OCI-M2 (cell line): ENCODE results near the gene KLHL8.
"Not testable (repeated sequence)": the region's sequence is repeated elsewhere in the genome, so short reads cannot be mapped to it uniquely, and the experiment has no call there.

Source experiments
- DNase-seq: peaks from one replicate; lab custom pipeline; 2025; ENCODE audit not compliant: unreplicated experiment; lab: John Stamatoyannopoulos, UW

KLHL8 gene

DNA sequence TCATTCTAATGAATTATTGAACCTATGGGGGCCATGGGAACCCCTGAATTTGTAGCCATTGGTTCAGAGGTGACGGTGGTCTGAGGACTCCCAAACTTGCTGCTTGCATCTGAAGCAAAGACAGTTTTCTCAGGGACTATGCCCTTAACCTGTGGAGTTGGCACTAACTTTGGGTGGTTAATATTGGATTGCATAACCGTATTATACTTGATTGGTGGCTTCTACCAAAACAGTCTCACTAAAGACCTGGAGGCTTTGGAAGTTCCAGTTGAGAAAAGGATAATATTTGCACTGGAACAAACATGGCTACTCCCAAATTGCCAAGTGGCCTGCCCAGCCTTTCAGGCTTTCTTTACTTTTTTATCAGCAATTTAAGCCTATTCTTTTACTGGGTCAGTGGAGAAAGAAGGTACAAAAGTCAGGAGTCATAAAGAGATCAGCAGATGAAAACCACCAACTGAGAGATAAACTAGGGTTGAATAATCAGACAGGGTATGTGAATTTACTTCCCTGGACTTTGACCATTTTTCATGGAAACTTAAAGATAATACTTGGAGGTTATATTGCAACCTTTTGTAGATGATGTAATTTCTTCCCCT, 7.9 kb upstream of the KLHL8 start:
- no peak for DNase-seq

- DNase-seq, result no peak
Observed at GRCh38 chr4:87227751-87228151, 7.3 kb upstream of the KLHL8 start.

DNA sequence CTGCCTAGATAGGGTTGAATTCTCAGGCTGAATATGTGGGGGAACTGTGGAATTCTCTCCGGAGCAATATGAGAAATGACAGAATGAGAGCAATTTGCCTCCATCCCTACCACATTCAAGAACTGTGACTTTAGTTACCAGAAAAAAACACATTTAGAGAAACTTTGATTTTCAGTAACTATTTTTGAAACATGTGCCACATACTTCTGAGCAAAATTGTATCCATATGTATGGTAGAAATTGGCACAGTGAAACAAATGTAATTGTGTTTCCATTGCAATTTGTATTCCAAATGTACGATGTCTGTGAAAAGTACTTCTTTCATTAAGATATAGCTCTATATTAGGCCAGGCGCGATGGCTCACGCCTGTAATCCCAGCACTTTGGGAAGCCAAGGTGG, 5.5 kb upstream of the KLHL8 start:
- no peak for DNase-seq

GRCh38 chr4:87224141-87224923, 3.9 kb upstream of the KLHL8 start:
- no peak for DNase-seq

DNA sequence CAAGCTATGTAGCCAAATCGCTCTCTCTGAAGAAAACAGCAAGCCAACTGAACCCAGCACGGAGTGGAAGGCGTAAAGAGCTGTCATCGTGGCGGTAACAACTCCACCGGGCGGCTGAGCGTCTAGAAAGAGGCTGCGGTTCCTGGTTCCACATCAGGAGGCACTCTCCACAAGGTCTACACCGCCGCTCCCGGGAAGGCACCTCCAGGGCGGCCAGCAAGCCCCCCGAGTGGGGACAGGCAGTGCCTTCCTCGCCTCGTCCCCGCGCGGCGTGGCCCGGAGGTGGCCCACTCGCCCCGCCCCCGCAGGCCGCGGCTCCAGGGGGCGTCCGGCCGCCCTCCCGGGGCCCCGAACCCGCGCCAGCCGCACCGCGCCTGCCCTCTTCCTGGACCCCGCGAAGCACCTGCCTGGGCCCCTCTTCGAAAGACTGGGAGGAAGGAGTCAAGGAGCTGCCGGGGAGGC, 755 bp downstream of the KLHL8 start:
- no peak for DNase-seq

DNA sequence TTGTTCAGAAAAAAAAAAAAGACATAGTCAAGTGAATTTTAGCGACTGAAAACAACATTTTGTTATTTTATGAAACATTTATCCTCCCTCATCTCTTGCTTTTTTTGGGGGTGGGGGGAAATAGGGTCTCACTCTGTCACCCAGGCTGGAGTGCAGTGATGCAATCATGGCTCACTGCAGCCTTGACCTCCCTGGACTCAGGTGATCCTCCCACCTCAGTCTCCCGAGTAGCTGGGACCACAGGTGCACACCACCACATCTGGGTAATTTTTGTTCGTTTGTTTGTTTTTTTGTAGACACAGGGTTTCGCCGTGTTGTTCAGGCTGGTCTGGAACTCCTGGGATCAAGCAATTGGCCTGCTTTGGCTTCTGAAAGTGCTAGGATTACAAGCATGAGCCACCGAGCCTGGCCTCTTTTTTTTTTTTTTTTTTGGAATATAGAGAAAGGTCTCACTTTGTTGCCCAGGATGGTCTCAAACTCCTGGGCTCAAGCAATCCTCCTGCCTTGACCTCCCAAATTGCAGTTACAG, 3.1 kb downstream of the KLHL8 start:
- DNase-seq, result not testable (repeated sequence)

DNA sequence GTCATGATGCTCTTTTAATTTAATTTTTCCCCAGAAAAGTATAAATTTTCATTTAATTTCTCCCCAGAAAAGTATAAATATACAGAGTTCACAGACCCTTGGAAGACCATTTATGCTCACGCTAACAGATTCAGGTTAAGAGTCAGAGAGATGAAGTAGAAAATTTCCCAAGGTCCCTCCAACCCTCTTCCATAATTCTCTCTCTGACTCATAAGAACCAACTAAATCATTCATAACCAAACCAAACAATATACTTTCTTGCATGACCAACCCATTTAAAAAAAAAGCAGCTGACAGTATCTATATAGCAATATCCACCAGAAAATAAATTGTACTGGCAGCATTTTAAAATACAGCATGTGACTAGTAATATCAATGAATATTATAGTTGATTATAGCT, 3.9 kb downstream of the KLHL8 start:
- no peak for DNase-seq

GRCh38 chr4:87213421-87214075, 6.9 kb downstream of the KLHL8 start:
- DNase-seq, result no peak

GRCh38 chr4:87211249-87211952, 9.0 kb downstream of the KLHL8 start:
- DNase-seq, result no peak

DNA sequence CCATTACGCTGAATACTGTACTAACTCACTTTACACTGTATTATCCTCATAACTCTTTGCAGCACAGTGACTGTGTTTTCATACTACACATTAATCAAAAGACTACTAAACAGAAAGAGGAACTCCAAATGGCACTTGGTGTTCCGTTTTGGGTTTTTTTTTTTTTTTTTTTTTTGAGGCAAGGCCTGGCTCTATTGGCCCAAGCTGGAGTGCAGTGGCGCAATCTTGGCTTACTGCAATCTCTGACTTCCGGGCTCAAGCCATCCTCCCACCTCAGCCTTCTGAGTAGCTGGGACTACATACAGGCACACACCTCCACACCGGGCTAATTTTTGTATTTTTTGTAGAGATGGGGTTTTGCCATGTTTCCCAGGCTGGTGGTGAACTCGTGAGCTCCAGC, 10.7 kb downstream of the KLHL8 start:
- DNase-seq, result no peak

GRCh38 chr4:87209182-87209581, 11.2 kb downstream of the KLHL8 start:
- no peak for DNase-seq

DNA sequence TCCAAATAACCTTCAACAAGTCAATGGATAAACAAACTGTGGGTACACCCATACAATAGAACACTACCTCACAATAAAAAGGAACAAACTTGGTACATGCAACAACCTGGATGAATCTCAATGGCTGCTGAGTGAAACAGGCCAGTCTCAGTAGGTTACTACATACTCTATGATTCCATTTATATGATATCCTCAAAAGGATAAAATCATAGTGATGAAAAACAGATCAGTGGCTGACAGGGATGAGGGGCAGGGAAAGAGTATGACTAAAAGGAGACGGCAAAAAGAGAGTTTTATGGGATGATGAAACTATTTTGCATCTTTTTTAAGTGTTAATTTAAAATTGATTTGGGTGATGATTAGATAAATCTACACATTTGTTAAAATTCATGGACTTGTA, 15.9 kb downstream of the KLHL8 start:
- DNase-seq, result no peak

DNA sequence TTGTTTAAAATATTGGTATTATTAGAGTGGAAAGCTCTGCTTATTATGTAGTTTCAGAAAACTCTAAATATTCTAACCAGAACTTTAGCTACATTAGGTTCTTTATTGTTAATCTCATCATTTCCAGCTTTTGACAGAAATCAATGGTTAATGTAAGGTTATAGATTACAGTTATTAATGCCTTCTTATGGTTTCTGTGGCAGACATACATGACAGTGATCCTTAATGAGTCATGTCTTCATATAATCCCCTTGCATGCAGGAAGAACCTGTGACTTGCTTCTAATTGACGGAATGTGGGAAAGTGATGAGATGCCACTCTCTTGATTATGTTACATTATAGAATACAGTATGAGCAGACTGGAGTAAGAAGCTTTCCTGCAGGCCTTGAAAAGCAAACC, 23.5 kb downstream of the KLHL8 start:
- DNase-seq, result no peak

GRCh38 chr4:87196146-87196545, 24.3 kb downstream of the KLHL8 start:
- DNase-seq, result no peak

DNA sequence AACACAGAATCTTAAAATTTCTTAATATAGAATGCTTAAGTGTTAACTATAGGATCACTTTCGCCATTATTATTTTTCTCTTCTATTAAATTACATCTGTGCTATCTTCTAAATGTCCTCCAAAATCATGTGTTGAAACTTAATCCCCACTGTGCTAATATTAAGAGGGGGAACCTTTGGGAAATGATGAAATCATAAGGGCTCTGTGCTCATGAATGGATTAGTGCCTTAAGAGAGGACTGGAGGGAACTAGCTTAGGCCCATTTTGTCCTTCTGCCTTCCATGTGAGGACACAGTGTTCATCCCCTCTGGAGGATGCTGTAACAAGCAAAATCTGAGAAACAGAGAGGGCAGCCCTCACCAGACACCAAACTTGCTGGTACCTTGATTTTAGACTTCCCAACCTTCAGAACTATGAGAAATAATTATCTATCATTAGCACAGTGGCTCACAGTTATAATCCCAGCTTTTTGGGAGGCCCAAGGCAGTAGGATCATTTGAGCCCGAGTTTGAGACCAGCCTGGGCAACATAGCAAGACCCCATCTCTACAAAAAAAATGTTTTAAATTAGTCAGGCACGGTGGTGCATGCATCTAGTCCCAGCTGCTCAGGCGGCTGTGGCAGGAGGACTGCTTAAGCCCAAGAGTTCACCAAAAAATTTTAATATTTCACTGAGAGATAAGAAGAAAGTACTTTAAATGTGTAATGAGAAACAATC, 26.3 kb downstream of the KLHL8 start:
- no peak for DNase-seq

DNA sequence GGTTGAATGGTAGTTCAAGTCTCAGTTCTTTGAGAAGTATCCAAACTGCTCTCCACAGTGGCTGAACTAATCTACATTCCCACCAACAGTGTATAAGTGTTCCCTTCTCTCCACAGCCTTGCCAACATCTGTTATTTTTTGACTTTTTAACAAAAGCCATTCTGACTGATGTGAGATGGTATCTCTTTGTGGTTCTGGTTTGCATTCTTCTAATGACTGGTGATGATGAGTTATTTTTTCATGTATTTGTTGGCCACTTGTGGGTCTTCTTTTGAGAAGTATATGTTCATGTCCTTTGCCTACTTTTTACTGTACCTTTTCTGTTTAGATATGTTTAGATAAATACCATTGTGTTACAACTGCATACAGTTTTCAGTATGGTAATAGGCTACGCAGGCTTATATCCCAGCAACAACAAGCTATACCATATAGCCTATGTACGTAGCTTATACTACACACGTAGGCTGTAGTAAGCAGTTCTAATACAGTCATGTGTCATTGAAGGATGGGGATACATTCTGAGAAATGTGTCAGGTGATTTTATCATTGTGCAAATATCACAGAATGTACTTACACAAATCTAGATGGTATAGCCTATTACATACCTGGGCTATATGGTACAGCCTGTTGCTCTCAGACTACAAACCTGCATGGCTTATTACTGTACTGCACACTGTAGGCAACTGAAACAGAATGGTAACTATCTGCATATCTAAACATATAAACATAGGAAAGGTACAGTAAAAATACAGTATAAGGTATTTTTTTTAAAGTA, 28.1 kb downstream of the KLHL8 start:
- DNase-seq, result no peak

- no peak for DNase-seq
Observed at GRCh38 chr4:87188932-87189331, 31.5 kb downstream of the KLHL8 start.

- no peak for DNase-seq
Observed at GRCh38 chr4:87188048-87188447, 32.4 kb downstream of the KLHL8 start.

- no peak for DNase-seq
Observed at GRCh38 chr4:87185146-87185870, 35.1 kb downstream of the KLHL8 start.
